ENCODE results near the gene ZNF563. TPM values are rescaled to one million over a fixed set of nuclear protein-coding genes. Genes with fewer than 3 reads are reported as not detected.

ZNF563 gene
- total RNA-seq, 1 experiment from 2014 or later, result 4.5 TPM

DNA sequence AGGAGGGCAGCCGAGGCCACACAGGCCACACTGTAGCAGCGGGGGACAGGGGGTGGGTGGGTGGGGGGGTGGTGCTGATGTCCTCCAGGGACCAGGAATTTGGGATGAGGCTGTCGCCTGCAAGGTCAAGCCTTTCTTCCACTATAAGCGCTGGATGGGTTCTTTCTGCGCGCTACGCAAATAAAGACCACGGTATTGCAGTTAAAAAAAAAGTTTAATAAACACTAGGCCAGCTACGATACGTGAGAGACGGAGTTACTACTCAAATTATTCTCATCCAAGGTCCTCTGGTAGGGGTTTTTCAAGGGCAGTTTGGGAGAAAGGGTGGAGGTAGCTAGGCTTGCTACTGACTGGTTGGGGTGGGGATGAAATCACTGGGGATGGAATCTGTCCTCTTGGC, 38.2 kb downstream of the ZNF563 start (continued):
- TF ChIP-seq, protein P1, sequence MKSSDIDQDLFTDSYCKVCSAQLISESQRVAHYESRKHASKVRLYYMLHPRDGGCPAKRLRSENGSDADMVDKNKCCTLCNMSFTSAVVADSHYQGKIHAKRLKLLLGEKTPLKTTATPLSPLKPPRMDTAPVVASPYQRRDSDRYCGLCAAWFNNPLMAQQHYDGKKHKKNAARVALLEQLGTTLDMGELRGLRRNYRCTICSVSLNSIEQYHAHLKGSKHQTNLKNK (CRISPR knock-in tag; IDR thresholded peaks at IDR 0.05), result no peak
- no peak for TF ChIP-seq ZNF416 (CRISPR knock-in tag; IDR thresholded peaks at IDR 0.05)
- no peak for TF ChIP-seq NFE2L1 (CRISPR knock-in tag; IDR thresholded peaks at IDR 0.05)
- no peak for TF ChIP-seq NFATC4 (CRISPR knock-in tag; IDR thresholded peaks at IDR 0.05)
- TF ChIP-seq PRRX2 (CRISPR knock-in tag; IDR thresholded peaks at IDR 0.05), result no peak
- TF ChIP-seq, protein P2, sequence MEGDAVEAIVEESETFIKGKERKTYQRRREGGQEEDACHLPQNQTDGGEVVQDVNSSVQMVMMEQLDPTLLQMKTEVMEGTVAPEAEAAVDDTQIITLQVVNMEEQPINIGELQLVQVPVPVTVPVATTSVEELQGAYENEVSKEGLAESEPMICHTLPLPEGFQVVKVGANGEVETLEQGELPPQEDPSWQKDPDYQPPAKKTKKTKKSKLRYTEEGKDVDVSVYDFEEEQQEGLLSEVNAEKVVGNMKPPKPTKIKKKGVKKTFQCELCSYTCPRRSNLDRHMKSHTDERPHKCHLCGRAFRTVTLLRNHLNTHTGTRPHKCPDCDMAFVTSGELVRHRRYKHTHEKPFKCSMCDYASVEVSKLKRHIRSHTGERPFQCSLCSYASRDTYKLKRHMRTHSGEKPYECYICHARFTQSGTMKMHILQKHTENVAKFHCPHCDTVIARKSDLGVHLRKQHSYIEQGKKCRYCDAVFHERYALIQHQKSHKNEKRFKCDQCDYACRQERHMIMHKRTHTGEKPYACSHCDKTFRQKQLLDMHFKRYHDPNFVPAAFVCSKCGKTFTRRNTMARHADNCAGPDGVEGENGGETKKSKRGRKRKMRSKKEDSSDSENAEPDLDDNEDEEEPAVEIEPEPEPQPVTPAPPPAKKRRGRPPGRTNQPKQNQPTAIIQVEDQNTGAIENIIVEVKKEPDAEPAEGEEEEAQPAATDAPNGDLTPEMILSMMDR (IDR thresholded peaks at IDR 0.05), result no peak
- TF ChIP-seq ZNF671 (CRISPR knock-in tag; IDR thresholded peaks at IDR 0.05), result no peak
- no peak for TF ChIP-seq JUN (CRISPR knock-in tag; IDR thresholded peaks at IDR 0.05)

GRCh38 chr19:12294249-12295158, 38.9 kb downstream of the ZNF563 start, which contains the start of gene ZNF44:
Gene ZNF44, minus strand, starts transcription at chr19:12294883. Its CDS starts 189 bp downstream, at chr19:12294694.
- Mint-ChIP-seq H3K4me1 (peaks cover 24% of the 10 kb centered on the region), H3K36me3 (peaks cover 5% of the 10 kb centered on the region; the same call in 1 of the 2 replicates), H3K27ac (peak within 1 kb of the TSS; percentile 97), H3K9me3 (no peaks in the 10 kb centered on the region), H3K27me3 (ENCODE audit: low read depth) (no peaks in the 10 kb centered on the region), H3K4me3 (peak within 1 kb of the TSS; percentile 97)
- ChIA-PET POLR2A (interaction anchor here (0.5 to 3.3 kb wide), 9 partner anchors 38 to 595 kb away, joined by 3 to 10 read pairs (median 3); partner anchors contain the start of genes ZNF442, ZNF443, ZNF563 and ZNF799), CTCF (interaction anchor here (0.7 to 1.4 kb wide), 4 partner anchors 71 to 235 kb away, joined by 3 to 6 read pairs (median 4); partner anchors contain the start of genes ZNF442 and ZNF799)
- peak; percentile 98 for DNase-seq (ENCODE audit: low spot score)
- ATAC-seq, result peak; percentile 97
- peak; percentile 58; the same call in 1 of the 2 replicates for TF ChIP-seq TP53 (CRISPR knock-in tag; IDR thresholded peaks at IDR 0.05)
- TF ChIP-seq, protein P3, sequence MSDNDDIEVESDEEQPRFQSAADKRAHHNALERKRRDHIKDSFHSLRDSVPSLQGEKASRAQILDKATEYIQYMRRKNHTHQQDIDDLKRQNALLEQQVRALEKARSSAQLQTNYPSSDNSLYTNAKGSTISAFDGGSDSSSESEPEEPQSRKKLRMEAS (CRISPR knock-in tag; IDR thresholded peaks at IDR 0.05), result peak; percentile 54; the same call in 1 of the 2 replicates
- 0 out of 2 replicates have a peak, but pooled peaks have one; percentile 51 for TF ChIP-seq ELF4 (CRISPR knock-in tag; IDR thresholded peaks at IDR 0.05; ENCODE audit: low read depth)
- TF ChIP-seq ZNF423 (CRISPR knock-in tag; IDR thresholded peaks at IDR 0.05), result no peak
- peak; percentile 46; the same call in 1 of the 2 replicates for TF ChIP-seq FOXP1 (CRISPR knock-in tag; IDR thresholded peaks at IDR 0.05; ENCODE audit: borderline replicate concordance)
- TF ChIP-seq MYBL2 (CRISPR knock-in tag; IDR thresholded peaks at IDR 0.05), result no peak
- TF ChIP-seq ZNF425 (CRISPR knock-in tag; conservative IDR thresholded peaks at IDR 0.05), result no peak
- no peak for TF ChIP-seq HMGA2 (CRISPR knock-in tag; IDR thresholded peaks at IDR 0.05)
- peak; percentile 86 for TF ChIP-seq SP1 (CRISPR knock-in tag; conservative IDR thresholded peaks at IDR 0.05)
- TF ChIP-seq NFYB (CRISPR knock-in tag; conservative IDR thresholded peaks at IDR 0.05; ENCODE audit: low read depth), result peak; percentile 93
- TF ChIP-seq ZNF317 (CRISPR knock-in tag; IDR thresholded peaks at IDR 0.05; ENCODE audit: borderline replicate concordance, low read depth), result no peak
- 0 out of 2 replicates have a peak, but pooled peaks have one; percentile 24 for TF ChIP-seq GABPB1 (CRISPR knock-in tag; IDR thresholded peaks at IDR 0.05)
- TF ChIP-seq, protein P4, sequence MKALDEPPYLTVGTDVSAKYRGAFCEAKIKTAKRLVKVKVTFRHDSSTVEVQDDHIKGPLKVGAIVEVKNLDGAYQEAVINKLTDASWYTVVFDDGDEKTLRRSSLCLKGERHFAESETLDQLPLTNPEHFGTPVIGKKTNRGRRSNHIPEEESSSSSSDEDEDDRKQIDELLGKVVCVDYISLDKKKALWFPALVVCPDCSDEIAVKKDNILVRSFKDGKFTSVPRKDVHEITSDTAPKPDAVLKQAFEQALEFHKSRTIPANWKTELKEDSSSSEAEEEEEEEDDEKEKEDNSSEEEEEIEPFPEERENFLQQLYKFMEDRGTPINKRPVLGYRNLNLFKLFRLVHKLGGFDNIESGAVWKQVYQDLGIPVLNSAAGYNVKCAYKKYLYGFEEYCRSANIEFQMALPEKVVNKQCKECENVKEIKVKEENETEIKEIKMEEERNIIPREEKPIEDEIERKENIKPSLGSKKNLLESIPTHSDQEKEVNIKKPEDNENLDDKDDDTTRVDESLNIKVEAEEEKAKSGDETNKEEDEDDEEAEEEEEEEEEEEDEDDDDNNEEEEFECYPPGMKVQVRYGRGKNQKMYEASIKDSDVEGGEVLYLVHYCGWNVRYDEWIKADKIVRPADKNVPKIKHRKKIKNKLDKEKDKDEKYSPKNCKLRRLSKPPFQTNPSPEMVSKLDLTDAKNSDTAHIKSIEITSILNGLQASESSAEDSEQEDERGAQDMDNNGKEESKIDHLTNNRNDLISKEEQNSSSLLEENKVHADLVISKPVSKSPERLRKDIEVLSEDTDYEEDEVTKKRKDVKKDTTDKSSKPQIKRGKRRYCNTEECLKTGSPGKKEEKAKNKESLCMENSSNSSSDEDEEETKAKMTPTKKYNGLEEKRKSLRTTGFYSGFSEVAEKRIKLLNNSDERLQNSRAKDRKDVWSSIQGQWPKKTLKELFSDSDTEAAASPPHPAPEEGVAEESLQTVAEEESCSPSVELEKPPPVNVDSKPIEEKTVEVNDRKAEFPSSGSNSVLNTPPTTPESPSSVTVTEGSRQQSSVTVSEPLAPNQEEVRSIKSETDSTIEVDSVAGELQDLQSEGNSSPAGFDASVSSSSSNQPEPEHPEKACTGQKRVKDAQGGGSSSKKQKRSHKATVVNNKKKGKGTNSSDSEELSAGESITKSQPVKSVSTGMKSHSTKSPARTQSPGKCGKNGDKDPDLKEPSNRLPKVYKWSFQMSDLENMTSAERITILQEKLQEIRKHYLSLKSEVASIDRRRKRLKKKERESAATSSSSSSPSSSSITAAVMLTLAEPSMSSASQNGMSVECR (CRISPR knock-in tag; IDR thresholded peaks at IDR 0.05; ENCODE audit: borderline replicate concordance), result 0 out of 2 replicates have a peak, but pooled peaks have one; percentile 45
- peak; percentile 25; the same call in 1 of the 2 replicates for TF ChIP-seq E2F5 (CRISPR knock-in tag; IDR thresholded peaks at IDR 0.05)
- 0 out of 2 replicates have a peak, but pooled peaks have one; percentile 32 for TF ChIP-seq CREM (CRISPR knock-in tag; IDR thresholded peaks at IDR 0.05)
- no peak for TF ChIP-seq ZNF121 (CRISPR knock-in tag; IDR thresholded peaks at IDR 0.05)
